ENCODE measurements around the gene PRR35. TPM values are rescaled to one million over a fixed set of nuclear protein-coding genes. Genes with fewer than 3 reads are reported as not detected.

Gene PRR35
- total RNA-seq, 1 experiment from 2014 or later, result not detected

- DNase-seq (ENCODE audit: low spot score), result no peak
Measured at GRCh38 chr16:564690-565418, 4.7 kb downstream of the PRR35 start.

GRCh38 chr16:565419-566330, 5.5 kb downstream of the PRR35 start:
- no peak for DNase-seq (ENCODE audit: low spot score)

- DNase-seq (ENCODE audit: low spot score), result no peak
Measured at GRCh38 chr16:566475-567372, 6.5 kb downstream of the PRR35 start, which contains the start of gene NHLRC4. Gene NHLRC4 (plus strand): TSS chr16:567005. CDS start chr16:568048, 1,043 bp downstream.

- no peak for DNase-seq (ENCODE audit: low spot score)
Measured at GRCh38 chr16:567373-568256, 7.4 kb downstream of the PRR35 start.

- no peak for DNase-seq (ENCODE audit: low spot score)
Measured at GRCh38 chr16:568401-569258, 8.4 kb downstream of the PRR35 start.

- DNase-seq (ENCODE audit: low spot score), result no peak
Measured at GRCh38 chr16:569445-570254, 9.5 kb downstream of the PRR35 start, which contains the start of gene PIGQ. Gene PIGQ (plus strand): TSS chr16:569968. CDS start chr16:574075, 4,107 bp downstream.

GRCh38 chr16:572865-573650, 12.9 kb downstream of the PRR35 start:
- DNase-seq (ENCODE audit: low spot score), result no peak

- no peak for DNase-seq (ENCODE audit: low spot score)
Measured at GRCh38 chr16:574021-574760, 14.0 kb downstream of the PRR35 start.

- no peak for DNase-seq (ENCODE audit: low spot score)
Measured at GRCh38 chr16:575354-576196, 15.4 kb downstream of the PRR35 start.

GRCh38 chr16:576197-576822, 16.1 kb downstream of the PRR35 start:
- DNase-seq (ENCODE audit: low spot score), result no peak

- no peak for DNase-seq (ENCODE audit: low spot score)
Measured at GRCh38 chr16:576823-577201, 16.6 kb downstream of the PRR35 start.

GRCh38 chr16:577796-578195, 17.6 kb downstream of the PRR35 start:
- no peak for DNase-seq (ENCODE audit: low spot score)

- DNase-seq (ENCODE audit: low spot score), result no peak
Measured at GRCh38 chr16:578232-578869, 18.2 kb downstream of the PRR35 start.

GRCh38 chr16:578870-579405, 18.7 kb downstream of the PRR35 start:
- DNase-seq (ENCODE audit: low spot score), result no peak
